Activated CD4-positive, CD25-positive, alpha-beta regulatory T cell treated with anti-CD3 and anti-CD28 coated beads, Interleukin-2, amount 50 U/mL, for 24 hours (primary cell): Measurements from ENCODE around the gene TBC1D20.
"Not testable (repeated sequence)": the region's sequence is repeated elsewhere in the genome, so short reads cannot be mapped to it uniquely, and the experiment has no call there.

ENCODE experiments used
- ATAC-seq, 2 donors: fragments of 150-1000 bp; cut with Tn5 transposase; one replicate each; pipeline ENCODE4 v1.10.0; 2021; ENCODE audit warnings: mild to moderate bottlenecking in 1 of 2, moderate library complexity in 1 of 2

Gene TBC1D20

DNA sequence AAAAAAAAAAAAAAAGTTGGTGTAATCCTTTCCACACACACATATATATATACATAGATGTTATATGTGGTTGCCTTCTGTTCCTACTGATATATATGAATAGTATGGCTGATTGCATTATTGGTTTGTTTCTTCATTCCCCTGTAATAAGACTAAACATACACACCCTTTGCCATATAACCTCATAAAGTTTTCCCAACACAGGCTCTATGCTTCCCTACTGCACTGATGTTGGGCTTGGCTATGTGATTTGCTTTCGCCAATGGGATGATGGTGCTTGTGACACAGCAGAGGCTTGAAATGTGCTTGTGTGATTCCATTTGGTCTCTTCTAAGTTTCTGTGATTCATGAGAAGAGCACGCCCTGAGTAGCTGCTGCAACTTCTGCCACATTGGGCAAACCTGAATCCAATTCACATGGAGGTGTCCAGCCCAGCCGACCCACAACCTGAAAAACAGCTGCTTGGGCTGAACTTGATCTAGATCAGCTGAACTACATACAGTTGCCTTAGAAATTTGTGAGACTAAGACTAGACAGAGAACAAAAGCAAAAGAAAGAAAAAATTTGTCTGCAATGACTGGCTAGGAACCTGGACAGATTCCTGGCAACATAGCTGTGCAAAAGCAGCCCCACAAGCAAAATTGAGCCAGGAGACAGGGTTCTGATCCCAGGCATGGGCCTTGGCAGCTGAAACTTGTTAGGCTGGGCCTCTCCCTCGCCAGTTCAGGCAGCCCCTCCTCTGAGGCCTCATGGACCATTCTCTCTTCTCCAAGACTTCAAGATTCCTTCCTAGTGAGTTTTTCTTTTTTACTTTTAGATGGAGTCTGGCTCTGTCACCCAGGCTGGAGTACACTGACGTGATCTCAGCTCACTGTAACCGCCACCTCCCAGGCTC lies 13.4 kb upstream of the TBC1D20 start:
- ATAC-seq, result no peak

DNA sequence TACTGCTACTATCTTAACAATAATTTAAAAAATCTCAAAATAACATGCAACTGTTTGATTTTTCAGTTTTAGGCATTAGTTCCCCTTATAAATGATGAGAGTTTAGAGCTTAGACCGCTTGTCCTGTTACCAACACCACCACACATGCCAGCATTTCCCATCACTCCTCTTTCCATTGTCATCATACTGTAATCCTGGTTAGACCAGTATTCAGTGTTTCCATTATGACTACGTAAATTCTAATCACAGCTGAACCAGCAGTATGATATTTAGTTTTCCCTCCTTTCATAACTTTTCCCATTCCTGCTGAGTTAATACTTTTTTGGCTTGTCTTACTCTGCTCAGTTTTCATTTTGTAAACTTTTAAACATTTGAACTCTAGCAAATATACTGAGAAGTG lies 12.2 kb upstream of the TBC1D20 start:
- no peak for ATAC-seq

DNA sequence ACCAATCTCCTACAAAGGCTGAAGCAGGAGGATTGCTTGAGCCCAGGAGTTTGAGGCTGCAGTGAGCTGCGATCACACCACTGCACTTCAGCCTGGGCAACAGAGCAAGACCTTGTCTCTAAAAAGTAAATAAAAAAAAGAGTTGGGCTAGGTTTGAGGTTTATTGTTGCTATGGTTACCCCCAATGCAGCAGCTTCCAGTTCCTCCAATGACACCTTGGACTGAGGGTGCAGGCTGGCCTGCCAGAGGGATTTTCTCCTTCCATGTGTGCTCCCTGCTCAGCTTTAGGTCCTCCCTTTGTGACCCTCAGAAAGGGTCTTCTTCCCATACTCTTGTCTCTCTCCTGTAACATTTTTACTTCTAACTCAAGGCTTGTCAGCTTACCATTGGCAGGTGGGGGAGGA lies 10.6 kb upstream of the TBC1D20 start:
- no peak for ATAC-seq

DNA sequence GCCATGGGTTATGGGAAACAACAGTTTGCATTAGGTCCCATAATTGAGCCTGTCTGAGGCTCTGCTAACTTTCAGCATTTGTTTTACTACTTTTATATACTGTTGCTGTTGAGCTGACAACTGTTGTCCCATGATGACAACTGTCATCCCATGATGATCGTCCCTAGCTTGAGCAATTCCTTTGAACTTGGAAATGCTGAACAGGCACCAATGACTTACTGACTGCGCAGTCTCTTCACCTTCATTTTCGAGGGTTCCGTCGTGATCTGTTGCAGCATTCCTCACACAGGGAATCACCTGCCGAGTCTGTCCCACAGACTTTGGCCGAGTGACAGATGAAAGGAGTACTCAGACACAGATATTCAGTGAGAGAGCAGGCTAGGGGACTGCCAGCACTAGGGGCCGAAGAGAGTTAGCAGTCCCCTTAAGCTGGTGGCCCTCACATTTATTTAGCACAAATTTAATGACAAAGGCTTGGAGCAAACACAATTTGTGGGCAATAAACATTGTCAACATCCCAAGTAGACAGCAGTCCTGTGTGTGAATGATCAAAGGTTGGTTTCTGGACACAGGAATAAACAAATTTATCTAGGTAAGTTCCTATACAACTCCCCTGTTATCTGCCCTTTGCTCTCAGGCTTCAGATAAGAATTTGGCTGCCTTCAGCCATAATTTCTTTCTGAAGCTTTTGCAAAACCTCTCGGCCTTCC lies 10.0 kb upstream of the TBC1D20 start:
- ATAC-seq, result no peak

DNA sequence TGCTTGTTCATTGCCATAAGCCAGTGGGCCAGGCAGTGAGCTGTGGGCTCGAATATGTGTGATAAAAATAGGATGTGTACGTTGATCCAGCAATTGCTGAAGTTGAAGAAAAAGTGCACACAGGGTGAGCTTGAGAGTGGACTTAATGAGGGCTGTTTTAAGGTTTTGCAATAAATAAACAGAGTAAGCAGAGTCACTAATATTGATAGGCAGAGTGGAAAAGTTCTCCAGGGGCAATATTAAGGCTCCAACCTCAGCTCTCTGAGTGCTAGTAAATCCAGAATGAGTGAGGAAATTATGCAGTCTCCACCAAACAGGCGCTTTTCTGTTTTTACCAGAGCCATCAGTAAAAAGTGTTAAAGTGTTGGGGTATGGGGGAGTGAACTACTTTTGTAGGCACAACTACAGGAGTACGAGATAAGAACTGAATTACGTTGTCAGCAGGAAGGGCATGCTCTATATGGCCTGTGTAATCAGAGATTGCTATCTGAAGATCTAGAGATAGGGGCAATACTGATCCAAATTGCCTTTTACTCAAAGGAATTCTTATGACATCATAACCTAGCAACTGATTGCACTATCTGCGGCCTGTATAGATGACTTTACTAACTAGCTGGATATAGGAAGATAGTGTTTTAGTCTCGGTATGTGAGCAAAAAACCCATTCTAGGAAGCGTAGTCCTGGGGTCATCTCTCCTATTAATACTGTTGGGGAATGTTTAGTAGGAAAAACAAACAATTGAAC lies 7.6 kb upstream of the TBC1D20 start:
- no peak for ATAC-seq

DNA sequence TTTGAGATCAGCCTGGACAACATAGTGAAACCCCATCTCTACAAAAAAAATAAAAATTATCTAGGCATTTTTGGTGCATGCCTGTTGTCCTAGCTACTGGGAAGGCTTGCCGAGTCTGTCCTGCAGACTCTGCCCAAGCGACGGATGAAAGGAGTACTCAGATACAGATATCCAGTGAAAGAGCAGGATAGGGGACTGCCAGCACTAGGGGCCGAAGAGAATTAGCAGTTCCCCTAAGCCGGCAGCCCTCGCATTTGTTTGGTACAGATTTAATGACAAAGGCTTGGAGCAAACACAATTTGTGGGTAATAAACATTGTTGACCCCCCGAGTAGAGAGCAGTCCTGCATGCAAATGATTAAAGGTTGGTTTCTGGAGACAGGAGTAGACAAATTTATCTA lies 5.4 kb upstream of the TBC1D20 start:
- no peak for ATAC-seq

DNA sequence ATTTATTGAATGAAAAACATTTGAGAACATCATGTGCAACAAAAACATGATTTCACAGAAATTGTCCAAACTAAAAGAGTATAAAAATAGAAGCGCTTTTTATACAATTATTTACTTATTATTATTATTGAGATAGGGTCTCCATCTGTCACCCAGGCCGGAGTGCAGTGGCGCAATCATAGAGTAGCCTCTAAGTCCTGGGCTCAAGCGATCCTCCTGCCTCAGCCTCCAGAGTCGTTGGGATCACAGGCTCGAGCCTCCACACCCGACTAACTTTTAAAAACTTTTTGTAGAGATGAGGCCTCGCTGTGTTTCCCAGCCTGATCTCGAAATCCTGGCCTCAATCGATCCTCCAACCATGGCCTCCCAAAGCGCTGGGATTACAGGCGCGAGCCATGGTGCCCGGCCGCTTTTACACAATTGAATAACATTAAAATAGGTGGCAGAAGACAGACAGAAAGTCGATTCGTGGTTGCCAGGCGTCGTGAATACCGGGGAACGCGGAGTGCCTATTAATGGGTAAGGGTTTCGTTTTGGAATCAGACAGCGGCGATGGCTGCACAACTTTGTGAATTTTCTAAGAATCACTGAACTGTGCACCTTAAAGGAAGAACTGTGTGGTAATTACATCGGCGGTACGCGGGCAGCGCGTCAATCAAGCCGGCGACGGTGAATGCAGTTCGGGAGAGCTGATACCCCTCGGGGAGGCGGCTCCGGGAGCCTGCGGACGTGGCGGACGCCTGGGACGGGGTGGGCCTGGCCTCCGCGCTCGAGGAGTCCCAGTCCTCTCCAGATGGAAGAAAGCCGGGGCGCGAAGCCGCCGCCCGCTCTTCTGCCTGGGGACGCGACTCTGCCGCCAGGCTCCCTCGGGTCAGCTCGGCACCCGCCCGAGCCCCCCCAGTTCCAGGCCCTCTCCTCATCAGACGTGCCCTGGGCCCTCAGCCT lies 807 bp downstream of the TBC1D20 start:
- peak; percentile 36 to 39 for ATAC-seq

DNA sequence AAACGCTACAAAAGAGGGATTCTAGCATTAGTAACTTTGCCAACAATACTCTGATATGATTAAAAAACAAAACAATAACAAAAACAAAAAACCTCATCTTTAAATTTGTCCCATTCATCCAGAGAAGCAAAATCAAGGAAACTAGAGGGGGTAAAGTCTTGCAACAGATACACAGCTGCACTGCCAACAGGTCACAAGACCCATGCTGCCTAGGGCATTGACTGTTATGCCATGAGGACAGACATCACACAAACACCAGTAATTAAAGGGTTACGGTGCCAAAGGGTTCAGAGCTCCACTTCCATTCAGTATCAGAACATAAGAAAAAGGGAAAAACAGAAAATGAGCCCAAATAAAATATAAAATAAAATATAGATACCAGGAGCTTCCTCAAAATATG lies 1.6 kb downstream of the TBC1D20 start:
- ATAC-seq, result no peak

DNA sequence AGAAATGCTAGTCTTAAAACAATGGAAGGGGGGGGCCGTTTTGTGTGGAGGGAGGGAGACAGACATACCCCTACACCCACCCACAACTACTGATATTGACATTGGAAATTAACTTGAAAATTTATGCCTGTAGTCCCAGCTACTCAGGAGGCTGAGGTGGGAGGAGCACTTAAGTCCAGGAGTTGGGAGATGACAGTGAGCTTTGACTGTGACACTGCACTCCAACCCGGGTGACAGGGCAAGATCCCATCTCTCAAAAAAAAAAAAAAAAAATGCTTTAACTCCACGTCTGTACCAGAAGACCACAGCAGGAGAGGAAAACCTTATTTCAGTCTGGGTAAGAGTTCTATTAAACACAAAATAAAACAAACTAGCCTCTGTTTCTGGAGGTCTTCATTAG lies 2.2 kb downstream of the TBC1D20 start:
- ATAC-seq, result no peak

DNA sequence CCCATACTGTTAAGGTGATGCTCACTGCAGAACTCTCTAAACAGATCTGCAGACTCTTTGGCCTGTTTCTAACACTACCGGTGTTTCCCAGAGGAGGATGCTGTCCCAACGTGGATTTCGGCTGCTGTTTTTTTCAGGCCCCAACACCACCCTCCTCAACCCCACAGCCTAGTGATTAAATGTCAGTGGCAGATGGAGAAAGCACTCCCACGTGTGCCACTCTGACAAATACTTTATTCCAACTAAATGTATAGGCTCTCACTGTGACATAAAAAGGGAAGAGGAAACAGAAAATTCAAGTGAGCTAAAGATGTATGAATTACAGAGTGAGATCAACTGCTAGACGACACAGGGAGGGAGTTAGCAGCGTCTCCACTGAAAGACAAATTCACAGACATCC lies 3.6 kb downstream of the TBC1D20 start:
- no peak for ATAC-seq

DNA sequence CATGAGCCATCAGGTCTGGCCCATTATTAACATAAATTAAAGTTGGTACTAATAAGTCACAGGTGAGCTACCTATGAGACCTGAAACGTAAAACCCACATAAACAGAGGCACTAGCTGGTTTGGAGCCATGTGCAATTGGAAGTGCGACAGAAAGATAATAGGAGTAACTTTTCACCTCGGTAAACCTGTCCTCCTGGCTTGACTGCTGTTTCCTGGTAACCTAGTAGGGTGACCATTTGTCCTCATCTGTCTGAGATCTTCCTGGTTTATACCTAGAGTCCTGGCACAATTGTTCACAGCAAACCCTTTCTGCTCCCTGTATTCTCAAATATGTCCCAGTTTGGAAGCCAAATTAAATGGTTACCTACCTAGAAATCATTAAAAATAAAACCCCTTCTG lies 7.4 kb downstream of the TBC1D20 start:
- no peak for ATAC-seq

DNA sequence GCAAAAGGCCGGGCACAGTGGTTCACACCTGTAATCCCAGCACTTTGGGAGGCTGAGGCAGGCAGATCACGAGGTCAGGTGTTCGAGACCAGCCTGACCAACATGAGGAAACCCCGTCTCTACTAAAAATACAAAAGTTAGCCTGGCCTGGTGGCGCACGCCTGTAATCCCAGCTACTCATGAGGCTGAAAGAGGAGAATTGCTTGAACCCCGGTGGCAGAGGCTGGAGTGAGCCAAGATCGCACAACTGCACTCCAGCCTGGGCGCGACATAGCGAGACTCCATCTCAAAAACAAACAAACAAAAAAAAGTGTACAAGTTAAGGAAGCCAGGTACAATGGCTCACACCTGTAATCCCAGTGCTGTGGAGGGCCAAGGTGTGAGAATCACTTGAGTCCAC lies 10.3 kb downstream of the TBC1D20 start:
- ATAC-seq, result not testable (repeated sequence)

DNA sequence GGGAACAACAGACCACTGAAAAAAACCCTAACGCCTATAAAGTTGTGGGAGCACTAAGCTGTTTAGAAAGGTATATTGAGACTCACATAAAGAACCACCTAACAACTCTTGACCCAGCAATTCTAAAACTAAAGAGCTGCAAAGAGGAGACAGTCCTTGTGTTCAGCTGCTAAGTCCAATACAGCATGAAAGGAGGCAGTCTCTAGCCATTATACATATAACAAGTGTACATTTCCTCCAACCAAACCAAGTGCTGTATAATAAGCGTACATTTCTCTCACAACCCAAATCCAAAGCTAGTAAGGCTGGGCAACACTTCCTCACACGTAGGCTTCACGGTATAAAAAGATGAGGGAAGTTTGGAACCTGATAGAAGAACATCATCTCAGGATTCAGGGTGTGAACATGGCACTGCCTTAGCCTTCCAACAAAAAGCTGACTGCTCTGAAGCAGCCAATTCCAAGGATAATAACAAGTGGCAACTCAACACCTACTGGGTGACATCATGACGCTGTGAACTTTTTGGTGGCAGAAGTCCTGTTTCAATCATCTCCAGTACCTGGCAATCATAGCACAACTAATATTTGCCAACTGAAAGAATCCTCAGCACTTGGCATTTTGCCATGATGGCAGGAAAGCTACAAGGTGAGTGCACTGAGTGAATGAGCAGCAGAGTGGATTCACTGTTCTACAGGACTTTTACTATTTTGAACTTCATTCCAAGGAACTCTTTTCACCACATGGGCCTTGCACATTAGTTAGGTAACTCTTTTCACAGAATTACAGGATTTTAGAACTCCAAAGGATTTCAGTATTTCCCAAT lies 16.6 kb downstream of the TBC1D20 start:
- no peak for ATAC-seq

DNA sequence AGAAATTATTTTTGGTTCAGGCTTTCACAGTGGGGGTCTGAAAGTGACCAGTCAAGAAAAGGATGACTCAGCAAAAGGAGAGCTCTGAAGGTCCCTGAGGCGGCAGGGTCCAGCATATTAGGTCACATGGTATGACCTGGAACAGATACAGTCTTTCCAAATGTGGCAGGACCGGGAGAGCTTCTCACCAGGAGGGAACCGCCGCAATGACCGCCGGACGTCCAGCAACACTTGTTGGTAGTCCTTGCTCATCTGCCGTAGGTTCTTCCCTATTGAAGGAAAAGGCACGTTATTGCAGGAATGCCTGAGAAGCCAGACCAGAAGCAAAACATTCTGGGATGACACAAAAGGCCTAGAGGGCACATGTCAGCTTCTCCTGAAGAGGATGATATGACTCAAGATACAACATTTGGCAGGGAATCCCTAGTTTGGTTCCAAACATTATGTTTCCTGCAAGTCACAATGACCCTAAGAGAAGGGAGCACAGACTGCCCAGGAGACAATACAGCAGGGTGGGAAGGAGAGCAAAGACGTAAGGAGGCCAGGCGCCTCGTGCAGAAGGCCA lies 17.4 kb downstream of the TBC1D20 start:
- no peak for ATAC-seq

DNA sequence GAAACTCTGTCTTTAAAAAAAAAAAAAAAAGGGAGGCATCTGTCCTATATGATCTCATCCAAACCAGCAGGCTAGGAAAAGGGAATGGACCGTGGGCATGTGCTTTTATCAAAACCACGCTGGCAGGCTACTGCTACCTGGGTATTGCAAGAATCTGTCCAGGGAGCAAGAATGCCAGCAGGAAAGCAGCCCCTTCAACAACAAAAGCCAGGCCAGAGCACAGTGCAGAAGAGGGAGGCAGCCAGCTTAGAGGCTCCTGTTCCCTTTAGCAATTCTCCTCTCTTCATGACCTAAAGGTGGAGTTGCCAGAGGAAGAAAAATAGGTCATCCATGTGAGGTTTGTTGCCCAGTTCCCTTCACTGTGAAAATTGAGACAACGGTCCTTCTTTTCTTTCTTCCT lies 18.2 kb downstream of the TBC1D20 start:
- no peak for ATAC-seq

DNA sequence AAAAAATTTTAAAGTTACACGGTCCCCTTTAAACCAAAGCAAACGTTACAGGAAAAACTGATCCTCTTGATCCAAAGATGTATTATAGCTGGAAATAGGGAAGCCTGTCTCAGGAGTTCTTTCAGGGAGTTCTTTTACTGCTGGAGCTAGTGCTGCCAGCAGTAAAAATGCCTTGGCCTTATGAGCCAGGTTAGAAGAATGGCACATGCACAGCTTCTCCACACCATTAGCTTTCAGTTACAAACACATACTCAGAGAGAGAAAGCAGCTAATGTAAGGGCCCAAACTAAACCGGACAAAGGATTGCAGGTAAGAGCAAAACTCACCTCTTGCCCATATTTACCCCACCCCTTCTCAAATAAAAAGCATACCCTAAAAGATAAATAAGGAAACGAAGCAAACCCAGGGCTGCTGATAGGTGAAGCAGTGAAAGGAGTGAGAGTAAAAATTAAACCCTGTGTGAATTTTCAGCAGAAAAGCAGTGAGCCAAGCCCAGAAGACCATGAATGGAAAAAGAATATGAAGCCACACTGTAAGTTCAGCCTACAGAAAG lies 19.0 kb downstream of the TBC1D20 start:
- ATAC-seq, result no peak

DNA sequence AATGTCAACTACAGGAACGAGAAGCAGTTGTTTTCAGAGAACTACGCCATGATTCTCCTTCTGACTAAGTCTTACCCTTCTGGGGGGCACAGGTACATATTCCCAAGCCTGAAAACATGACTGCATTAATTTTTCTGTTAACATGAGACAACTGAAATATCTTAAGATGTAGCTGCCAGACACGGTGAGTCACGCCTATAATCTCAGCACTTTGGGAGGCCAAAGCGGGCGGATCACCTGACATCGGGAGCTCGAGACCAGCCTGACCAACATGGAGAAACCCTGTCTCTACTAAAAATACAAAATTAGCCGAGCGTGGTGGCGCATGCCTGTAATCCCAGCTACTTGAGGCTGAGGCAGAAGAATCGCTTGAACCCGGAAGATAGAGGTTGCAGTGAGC lies 21.7 kb downstream of the TBC1D20 start:
- ATAC-seq, result no peak

DNA sequence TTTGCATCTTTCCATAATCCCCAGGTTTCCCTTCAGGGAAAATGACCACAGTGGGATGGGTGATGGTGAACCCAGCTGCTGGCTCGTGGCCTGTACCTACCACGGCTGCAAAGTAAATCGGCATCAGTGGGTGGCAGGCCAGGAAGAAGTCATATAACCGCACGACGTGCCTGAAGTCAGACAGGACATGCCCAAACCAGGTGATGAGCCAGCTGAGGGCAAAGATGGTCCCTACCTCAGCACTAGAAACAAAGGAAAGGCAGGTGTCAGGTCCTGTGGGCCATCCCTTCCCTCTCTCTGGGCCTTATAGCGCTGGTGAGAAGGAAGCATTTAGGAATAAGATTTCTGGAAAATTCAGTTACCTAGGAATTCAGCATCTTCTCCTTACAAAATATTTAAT lies 22.2 kb downstream of the TBC1D20 start:
- no peak for ATAC-seq

DNA sequence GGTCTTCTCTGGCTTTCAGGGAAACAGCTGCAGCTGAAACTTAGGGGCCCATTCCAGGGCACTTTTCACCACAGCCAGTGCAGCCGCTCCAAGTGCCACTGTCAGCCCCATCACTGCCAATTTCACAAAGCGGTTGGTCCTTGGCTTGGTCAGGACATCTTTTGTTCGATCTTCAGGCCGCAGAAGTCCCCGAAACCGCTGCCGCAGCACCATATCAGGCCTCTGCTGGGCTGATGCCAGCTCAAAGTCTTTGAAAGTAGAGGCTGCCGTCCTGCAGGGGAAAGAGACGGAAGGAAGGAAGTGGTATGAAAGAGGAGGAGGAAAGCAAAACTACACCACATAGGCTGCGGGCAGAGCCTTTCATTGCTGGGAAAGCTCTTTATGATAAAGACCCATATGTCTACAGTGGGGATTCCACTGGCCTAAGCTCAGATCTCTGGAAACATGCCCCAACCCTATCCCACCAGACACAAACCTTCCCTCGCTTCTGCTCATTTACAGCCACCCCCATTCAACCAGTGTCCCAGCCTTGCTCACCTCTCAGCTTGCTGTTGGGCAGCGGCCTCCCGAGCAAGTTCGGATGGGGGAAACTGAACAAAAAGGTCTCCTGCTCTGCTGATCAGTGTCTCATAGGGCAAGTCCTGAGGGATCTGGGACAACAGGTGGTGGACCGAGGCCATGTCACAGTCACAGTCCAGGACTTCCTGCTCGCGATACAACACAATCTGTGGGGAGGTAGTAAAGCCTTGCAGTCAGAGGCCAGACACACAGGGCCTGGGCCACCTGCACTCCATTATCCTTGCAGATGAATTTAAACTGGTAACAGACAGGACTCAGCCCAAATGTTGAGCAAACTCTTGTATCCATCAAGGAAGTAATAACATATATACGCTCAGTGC lies 23.5 kb downstream of the TBC1D20 start:
- ATAC-seq, result peak; percentile 69 to 78
